Hepatocyte (in vitro differentiated cells): ENCODE results near the gene DLX5. TPM values are rescaled to one million over a fixed set of nuclear protein-coding genes. Genes with fewer than 3 reads are reported as not detected.

Experiments
- DNase-seq: peaks from one replicate; pipeline ENCODE4 v3.0.0-alpha.2; 2016; ENCODE audit warnings: low spot score
- H2AFZ ChIP-seq: fragments of 200-600 bp; sonication (generic); 2 replicates; pipeline ENCODE4 v1.6.0; 2016; ENCODE audit warnings: antibody characterized with exemption, mild to moderate bottlenecking
- H3K27ac ChIP-seq: fragments of 200-600 bp; sonication (generic); 2 replicates; pipeline ENCODE4 v1.5.1; 2016; ENCODE audit warnings: mild to moderate bottlenecking
- H3K27me3 ChIP-seq: fragments of 200-600 bp; sonication (generic); 2 replicates; pipeline ENCODE4 v1.6.1; 2016
- H3K36me3 ChIP-seq: fragments of 200-600 bp; sonication (generic); replicated peaks from 2 replicates; pipeline ENCODE4 v1.5.1; 2016; ENCODE audit warnings: low read depth; ENCODE audit not compliant: insufficient read depth
- H3K4me1 ChIP-seq: fragments of 200-600 bp; sonication (generic); 2 replicates; pipeline ENCODE4 v1.5.1; 2016; ENCODE audit warnings: mild to moderate bottlenecking, moderate library complexity; ENCODE audit not compliant: insufficient read depth
- H3K4me2 ChIP-seq: fragments of 200-600 bp; sonication (generic); 2 replicates; pipeline ENCODE4 v1.6.0; 2016
- H3K4me3 ChIP-seq: fragments of 200-600 bp; sonication (generic); 2 replicates; pipeline ENCODE4 v1.5.1; 2016; ENCODE audit warnings: mild to moderate bottlenecking
- H3K79me2 ChIP-seq: fragments of 200-600 bp; sonication (generic); 2 replicates; pipeline ENCODE4 v1.6.0; 2017; ENCODE audit warnings: mild to moderate bottlenecking
- H3K9me2 ChIP-seq: fragments of 200-600 bp; sonication (generic); replicated peaks from 2 replicates; pipeline ENCODE4 v1.6.0; 2017; ENCODE audit warnings: mild to moderate bottlenecking; ENCODE audit not compliant: insufficient read depth
- H3K9me3 ChIP-seq: fragments of 200-600 bp; sonication (generic); 2 replicates; pipeline ENCODE4 v1.5.1; 2016; ENCODE audit warnings: low read depth, mild to moderate bottlenecking
- H4K20me1 ChIP-seq: fragments of 200-600 bp; sonication (generic); 2 replicates; pipeline ENCODE4 v1.6.0; 2016; ENCODE audit warnings: mild to moderate bottlenecking; ENCODE audit not compliant: insufficient read depth, poor library complexity, severe bottlenecking
- CTCF ChIP-seq: fragments of 200-600 bp; sonication (generic); IDR thresholded peaks from 2 replicates; pipeline ENCODE4 v1.5.1; 2016; ENCODE audit warnings: antibody characterized with exemption, mild to moderate bottlenecking; ENCODE audit not compliant: poor library complexity
- EZH2 ChIP-seq: fragments of 200-600 bp; sonication (generic); IDR thresholded peaks from 2 replicates; pipeline ENCODE4 v1.6.1; 2016; ENCODE audit warnings: antibody characterized with exemption, mild to moderate bottlenecking, borderline replicate concordance
- EZH2phosphoT487 ChIP-seq: fragments of 200-600 bp; sonication (generic); IDR thresholded peaks from one replicate; pipeline ENCODE4 v1.6.1; 2018; ENCODE audit warnings: antibody characterized with exemption, mild to moderate bottlenecking, low read depth, moderate library complexity; ENCODE audit not compliant: unreplicated experiment, severe bottlenecking
- WGBS: methylation state at CpG from one replicate; pipeline ENCODE4 v1.1.6; 2016; ENCODE audit warnings: low lambda C conversion rate; ENCODE audit errors: missing lambda C conversion rate; 5-methylcytosine and 5-hydroxymethylcytosine counted together
- polyA plus RNA-seq: library from polyadenylated mRNA; unstranded; fragments of >200 nt; fragmentation: Nextera tagmentation; extraction: Ambion mirVana; gene quantifications from 2 replicates; pipeline ENCODE4 v1.2.1, GENCODE V29; 2016
- total RNA-seq: library from RNA; depleted of rRNA; stranded (reverse); fragments of >200 nt; gene quantifications from 2 replicates; pipeline ENCODE4 v1.2.3, GENCODE V29; 2014

DLX5 gene
- total and polyA plus RNA-seq, 2 experiments from 2014 or later: 5.0 to 22.1 TPM

DNA sequence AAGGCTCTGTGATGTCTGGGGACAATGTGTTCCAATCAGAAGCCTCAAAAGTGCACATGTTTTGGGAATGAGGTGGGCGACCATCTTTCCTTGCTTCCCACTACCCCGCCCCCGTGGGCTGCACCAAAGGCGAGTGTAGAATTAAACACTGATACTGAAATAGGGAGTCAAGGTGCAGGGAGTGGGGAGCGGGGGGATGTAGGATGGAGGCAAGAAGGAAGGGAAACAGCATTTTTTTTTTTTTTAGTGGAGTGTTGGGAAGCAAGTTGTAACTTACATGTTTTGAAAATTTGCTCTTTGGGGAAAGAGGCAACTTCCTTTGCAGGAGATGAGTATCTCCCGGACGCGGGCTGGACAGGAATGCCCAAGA, 484 bp upstream of the DLX5 start:
- Histone ChIP-seq H2AFZ (peak overlapping the region; percentile 7), H4K20me1 (no peaks in the 10 kb centered on the region), H3K36me3 (no peaks in the 10 kb centered on the region), H3K79me2 (peaks cover 36% of the 10 kb centered on the region), H3K4me2 (peak overlapping the region; percentile 72), H3K27ac (peak overlapping the region; percentile 95), H3K4me3 (peak overlapping the region; percentile 53), H3K9me2 (no peaks in the 10 kb centered on the region), H3K9me3 (no peaks in the 10 kb centered on the region), H3K27me3 (peaks cover 75% of the 10 kb centered on the region), H3K4me1 (peaks cover 23% of the 10 kb centered on the region)
- TF ChIP-seq EZH2 (no peak), EZH2phosphoT487 (no peak), CTCF (no peak)
- no peak for DNase-seq
- 5% methylated on average over 8 of the region's 8 CpGs for WGBS

DNA sequence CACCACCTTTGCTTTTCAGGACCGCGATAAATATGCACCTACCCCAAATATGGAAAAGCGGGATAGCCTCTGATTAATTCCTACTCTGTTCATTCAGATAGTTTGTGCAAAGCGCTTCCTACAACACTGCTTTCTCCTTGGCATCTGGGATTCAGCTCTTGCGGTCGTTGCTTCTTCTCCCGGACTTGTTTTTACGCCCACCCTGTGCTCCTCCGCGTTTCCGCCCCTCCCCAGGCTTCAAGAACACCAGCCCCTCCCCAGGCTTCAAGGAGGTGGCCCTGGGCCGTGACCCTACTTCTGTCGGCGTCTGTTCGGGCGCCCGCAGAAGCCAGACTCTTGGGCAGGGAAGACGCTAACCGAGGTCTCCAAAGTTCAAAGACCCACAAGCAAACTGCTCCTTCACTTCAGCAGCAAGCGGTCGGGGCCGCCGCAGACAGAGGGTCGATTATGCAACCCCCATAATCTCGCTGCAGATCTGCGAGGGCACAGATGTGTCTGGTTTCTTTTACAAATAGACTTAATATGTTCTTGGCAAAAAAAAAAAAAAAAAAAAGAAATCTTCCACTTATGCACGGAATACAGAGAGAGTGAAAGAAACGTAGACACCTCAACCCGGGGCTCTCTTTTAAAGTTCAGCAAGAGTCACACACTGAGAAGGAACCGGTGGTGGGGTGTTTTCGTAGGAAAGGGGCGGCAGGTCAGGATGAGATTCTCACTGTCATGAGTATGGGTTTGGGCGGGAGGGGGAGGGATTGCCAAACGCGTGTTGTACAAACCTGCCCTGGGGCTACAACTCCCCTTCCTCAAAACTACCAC, 1.9 kb downstream of the DLX5 start:
- H4K20me1 ChIP-seq: no peaks in the 10 kb centered on the region
- 5% methylated on average over 34 of the region's 35 CpGs for WGBS
- H3K79me2 ChIP-seq: peaks cover 48% of the 10 kb centered on the region
- no peak for DNase-seq
- H3K4me1 ChIP-seq: peaks cover 23% of the 10 kb centered on the region
- H2AFZ ChIP-seq: no peak overlapping the region
- TF ChIP-seq EZH2 (peak; percentile 74), CTCF (no peak), EZH2phosphoT487 (no peak)
- peak overlapping the region; percentile 24 for H3K4me3 ChIP-seq
- no peaks in the 10 kb centered on the region for H3K36me3 ChIP-seq
- no peaks in the 10 kb centered on the region for H3K9me2 ChIP-seq
- H3K9me3 ChIP-seq: no peaks in the 10 kb centered on the region
- H3K27ac ChIP-seq: peak overlapping the region; percentile 95
- H3K4me2 ChIP-seq: peak overlapping the region; percentile 72
- peaks cover 95% of the 10 kb centered on the region for H3K27me3 ChIP-seq

- peak overlapping the region; percentile 24 for H3K4me3 ChIP-seq
- H3K9me2 ChIP-seq: no peaks in the 10 kb centered on the region
- no peaks in the 10 kb centered on the region for H3K36me3 ChIP-seq
- H4K20me1 ChIP-seq: no peaks in the 10 kb centered on the region
- H3K4me2 ChIP-seq: peak overlapping the region; percentile 72
- peaks cover 19% of the 10 kb centered on the region for H3K4me1 ChIP-seq
- WGBS: 9% methylated on average over 39 of the region's 39 CpGs
- H3K27me3 ChIP-seq: peaks cover 98% of the 10 kb centered on the region
- no peaks in the 10 kb centered on the region for H3K9me3 ChIP-seq
- peak overlapping the region; percentile 95 for H3K27ac ChIP-seq
- TF ChIP-seq CTCF (no peak), EZH2phosphoT487 (no peak), EZH2 (no peak)
- DNase-seq: no peak
- H2AFZ ChIP-seq: no peak overlapping the region
- H3K79me2 ChIP-seq: peaks cover 49% of the 10 kb centered on the region
Measured at GRCh38 chr7:97021747-97022490, 2.7 kb downstream of the DLX5 start.
